ENCODE data around the gene RND2.

- TF ChIP-seq CTCF (conservative IDR thresholded peaks at IDR 0.05 in 1 of 2, IDR thresholded peaks at IDR 0.05 in 1 of 2; ENCODE audit: low read depth in 1 of 2, low read length in 2 of 2) (no peak), EZH2 (IDR thresholded peaks at IDR 0.05; ENCODE audit: low read length, missing control alignments) (no peak)
These were observed 6.6 kb downstream of the RND2 start for GRCh38 chr17:43031666-43032065.
